ENCODE results near the gene UST. TPM values are rescaled to one million over a fixed set of nuclear protein-coding genes. Genes with fewer than 3 reads are reported as not detected.

Gene UST
- total and polyA plus RNA-seq, 4 donors, result 8.4 to 21.5 (median 14.1) TPM

DNA sequence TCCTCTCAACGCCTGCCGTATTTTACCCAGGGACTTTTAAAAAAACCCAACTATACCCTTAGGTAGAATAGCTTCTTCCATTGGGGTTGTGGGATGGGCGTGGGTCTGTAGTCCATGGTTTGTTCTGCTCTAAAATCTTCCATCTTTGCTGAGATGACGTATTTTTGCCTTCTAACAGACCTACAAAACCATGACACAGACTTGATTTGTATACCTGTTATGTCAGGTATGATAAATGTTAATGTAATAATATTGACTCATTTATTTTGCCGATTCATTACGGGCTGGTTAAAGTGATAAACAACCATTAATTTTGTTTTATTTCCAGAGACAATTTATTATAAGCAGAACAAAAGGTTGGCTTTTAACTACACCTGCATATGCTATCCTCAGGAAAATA, 48.7 kb downstream of the UST start:
- H3K4me1 ChIP-seq (ENCODE audit: control insufficient read depth in 1 of 2, insufficient read depth in 2 of 2, low read length in 2 of 2), result peaks cover 2 to 7% of the 10 kb centered on the region in 2 donors
- no peaks in the 10 kb centered on the region for H3K27me3 ChIP-seq (ENCODE audit: control insufficient read depth in 1 of 2, insufficient read depth in 2 of 2, low read length in 1 of 2)
- H3K9me3 ChIP-seq (ENCODE audit: control insufficient read depth, low read length), result no peaks in the 10 kb centered on the region
- H3K4me3 ChIP-seq (ENCODE audit: low read length in 2 of 2), result no peak overlapping the region
- no peaks in the 10 kb centered on the region for H3K36me3 ChIP-seq (ENCODE audit: control insufficient read depth in 1 of 2, insufficient read depth in 2 of 2, low read length in 1 of 2)
- ATAC-seq (ENCODE audit: low FRiP score), result no peak
- no peak overlapping the region for H3K27ac ChIP-seq (ENCODE audit: low read depth in 1 of 2, low read length in 2 of 2)
- intact Hi-C loops (cut with DNase I), result no loop called here
- WGBS, 2 donors, result 88 to 94% methylated on average over 6 of the region's 6 CpGs
- no peak for DNase-seq

DNA sequence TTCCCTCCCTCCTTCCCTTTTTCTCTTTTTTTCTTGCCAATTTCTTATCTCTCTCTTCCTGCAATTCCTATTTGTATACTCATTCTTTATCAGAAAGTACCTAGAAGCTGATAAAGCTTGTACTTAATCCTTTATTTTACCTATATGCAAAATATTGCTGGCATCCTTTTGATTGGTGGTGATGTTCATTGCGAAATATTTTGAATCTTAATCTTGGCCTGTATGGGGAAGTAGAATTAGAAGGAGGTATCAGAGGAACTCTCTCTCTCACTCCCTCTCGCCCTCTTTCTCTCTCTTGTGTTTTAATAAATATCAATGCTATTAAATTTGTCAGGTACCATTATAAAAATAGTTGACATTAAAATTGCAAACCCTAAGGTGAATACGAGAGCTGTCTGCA, 52.8 kb downstream of the UST start:
- Histone ChIP-seq H3K4me1 (ENCODE audit: control insufficient read depth in 1 of 2, insufficient read depth in 2 of 2, low read length in 2 of 2) (peaks cover 1 to 10% of the 10 kb centered on the region in 2 donors), H3K9me3 (ENCODE audit: control insufficient read depth, low read length) (no peaks in the 10 kb centered on the region), H3K27me3 (ENCODE audit: control insufficient read depth in 1 of 2, insufficient read depth in 2 of 2, low read length in 1 of 2) (no peaks in the 10 kb centered on the region), H3K4me3 (ENCODE audit: low read length in 2 of 2) (no peak overlapping the region), H3K27ac (ENCODE audit: low read depth in 1 of 2, low read length in 2 of 2) (no peak overlapping the region), H3K36me3 (ENCODE audit: control insufficient read depth in 1 of 2, insufficient read depth in 2 of 2, low read length in 1 of 2) (no peaks in the 10 kb centered on the region)
- intact Hi-C loops (cut with DNase I), result no loop called here
- ATAC-seq (ENCODE audit: low FRiP score) (no peak), DNase-seq (no peak)
- 89 to 94% methylated on average over 3 of the region's 3 CpGs for WGBS, 2 donors

DNA sequence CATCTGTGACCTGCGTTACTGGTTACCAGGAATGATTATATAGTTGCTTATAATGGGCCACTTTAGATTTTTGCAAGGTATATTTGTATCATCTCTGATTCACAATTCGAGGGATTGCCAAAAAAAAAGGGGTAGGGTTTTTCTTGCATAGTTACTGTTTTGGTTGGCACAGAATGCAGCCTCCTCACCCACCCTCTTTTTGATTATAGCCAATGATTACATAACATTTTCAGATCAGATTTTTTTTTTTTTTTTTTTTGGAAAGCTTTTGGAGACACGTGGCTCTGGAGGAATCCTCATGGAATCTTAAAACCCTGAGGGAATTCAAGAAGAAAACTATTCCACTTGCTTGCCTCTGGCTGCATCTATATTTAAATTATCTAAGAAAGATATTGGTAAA, 53.7 kb downstream of the UST start:
- peaks cover 1 to 10% of the 10 kb centered on the region in 2 donors for H3K4me1 ChIP-seq (ENCODE audit: control insufficient read depth in 1 of 2, insufficient read depth in 2 of 2, low read length in 2 of 2)
- H3K36me3 ChIP-seq (ENCODE audit: control insufficient read depth in 1 of 2, insufficient read depth in 2 of 2, low read length in 1 of 2), result no peaks in the 10 kb centered on the region
- H3K4me3 ChIP-seq (ENCODE audit: low read length in 2 of 2), result no peak overlapping the region
- intact Hi-C loops (cut with DNase I), result no loop called here
- no peaks in the 10 kb centered on the region for H3K27me3 ChIP-seq (ENCODE audit: control insufficient read depth in 1 of 2, insufficient read depth in 2 of 2, low read length in 1 of 2)
- H3K27ac ChIP-seq (ENCODE audit: low read depth in 1 of 2, low read length in 2 of 2), result no peak overlapping the region
- ATAC-seq (ENCODE audit: low FRiP score) (no peak), DNase-seq (no peak)
- no peaks in the 10 kb centered on the region for H3K9me3 ChIP-seq (ENCODE audit: control insufficient read depth, low read length)
- WGBS, 2 donors, result 2 to 8% methylated on average over 3 of the region's 3 CpGs

DNA sequence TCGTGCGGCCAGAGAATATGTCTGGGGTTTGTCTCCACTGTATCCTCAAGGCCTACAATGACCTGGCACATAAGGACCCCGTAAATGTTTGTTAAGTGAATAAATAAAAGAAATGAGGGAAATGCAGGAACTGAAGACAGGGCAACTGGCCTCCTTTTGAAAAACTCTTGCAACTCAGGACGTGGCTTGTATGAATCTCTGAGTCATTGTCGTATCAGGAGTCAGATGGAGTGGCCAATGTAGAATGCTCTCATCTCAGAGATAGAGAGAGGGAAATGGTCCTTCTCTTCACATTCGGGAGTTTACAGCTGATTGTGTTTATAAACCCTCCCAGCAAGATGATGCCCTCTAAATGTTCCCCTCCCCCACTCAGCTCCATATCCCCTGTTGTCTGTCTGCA, 57.1 kb downstream of the UST start:
- 84 to 85% methylated on average over 6 of the region's 6 CpGs for WGBS, 2 donors
- intact Hi-C loops (cut with DNase I), result no loop called here
- Histone ChIP-seq H3K27me3 (ENCODE audit: control insufficient read depth in 1 of 2, insufficient read depth in 2 of 2, low read length in 1 of 2) (no peaks in the 10 kb centered on the region), H3K4me3 (ENCODE audit: low read length in 2 of 2) (no peak overlapping the region), H3K4me1 (ENCODE audit: control insufficient read depth in 1 of 2, insufficient read depth in 2 of 2, low read length in 2 of 2) (peaks cover 1 to 10% of the 10 kb centered on the region in 2 donors), H3K27ac (ENCODE audit: low read depth in 1 of 2, low read length in 2 of 2) (no peak overlapping the region), H3K36me3 (ENCODE audit: control insufficient read depth in 1 of 2, insufficient read depth in 2 of 2, low read length in 1 of 2) (no peaks in the 10 kb centered on the region), H3K9me3 (ENCODE audit: control insufficient read depth, low read length) (no peaks in the 10 kb centered on the region)
- ATAC-seq (ENCODE audit: low FRiP score), result no peak
- no peak for DNase-seq

DNA sequence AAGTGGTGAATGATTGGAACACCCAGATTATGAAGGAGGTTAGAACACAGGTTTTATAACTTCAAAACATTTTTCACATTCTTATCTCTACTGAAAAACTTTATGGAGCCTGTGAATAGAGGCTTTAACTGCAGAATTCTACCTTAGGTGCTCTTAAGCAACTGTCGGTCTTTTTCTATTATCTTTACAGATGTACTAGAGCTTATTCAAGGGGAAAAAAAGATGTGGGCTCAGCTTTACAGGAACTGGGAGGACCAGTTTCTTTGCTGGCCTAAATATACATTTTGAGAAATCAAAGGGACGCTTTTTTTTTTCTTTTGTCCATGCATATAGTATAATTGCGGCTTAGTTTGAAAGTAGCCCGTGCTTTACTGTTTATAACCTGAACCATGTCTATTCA, 58.9 kb downstream of the UST start:
- Histone ChIP-seq H3K27me3 (ENCODE audit: control insufficient read depth in 1 of 2, insufficient read depth in 2 of 2, low read length in 1 of 2) (no peaks in the 10 kb centered on the region), H3K36me3 (ENCODE audit: control insufficient read depth in 1 of 2, insufficient read depth in 2 of 2, low read length in 1 of 2) (no peaks in the 10 kb centered on the region), H3K9me3 (ENCODE audit: control insufficient read depth, low read length) (no peaks in the 10 kb centered on the region), H3K4me3 (ENCODE audit: low read length in 2 of 2) (no peak overlapping the region), H3K4me1 (ENCODE audit: control insufficient read depth in 1 of 2, insufficient read depth in 2 of 2, low read length in 2 of 2) (peaks cover 1 to 2% of the 10 kb centered on the region in 2 donors), H3K27ac (ENCODE audit: low read depth in 1 of 2, low read length in 2 of 2) (no peak overlapping the region)
- DNase-seq, result no peak
- WGBS, 2 donors, result 86 to 89% methylated on average over 4 of the region's 4 CpGs
- intact Hi-C loops (cut with DNase I), result no loop called here
- no peak for ATAC-seq (ENCODE audit: low FRiP score)

DNA sequence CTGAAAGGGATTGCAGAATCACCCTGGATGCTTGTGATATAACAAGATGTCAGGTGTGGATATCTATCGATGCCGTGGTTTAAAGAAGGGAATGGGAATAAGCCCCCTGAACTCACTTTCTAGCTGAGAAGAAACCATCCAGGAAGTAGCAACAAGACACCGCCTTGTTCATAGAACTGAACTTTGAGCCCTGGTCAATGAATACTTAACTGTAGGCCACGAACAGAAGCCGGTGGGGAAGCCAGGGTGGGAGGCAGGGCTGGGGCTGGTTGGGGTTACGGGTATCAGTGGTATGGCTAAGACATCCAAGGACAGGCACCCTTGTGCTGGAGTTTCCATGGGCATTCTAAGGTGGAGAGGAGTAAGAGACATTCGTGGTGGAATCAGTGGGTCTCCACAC, 61.0 kb downstream of the UST start:
- WGBS, 2 donors, result 95 to 97% methylated on average over 7 of the region's 7 CpGs
- H3K27ac ChIP-seq (ENCODE audit: low read depth in 1 of 2, low read length in 2 of 2), result no peak overlapping the region
- no peak overlapping the region for H3K4me3 ChIP-seq (ENCODE audit: low read length in 2 of 2)
- no peaks in the 10 kb centered on the region for H3K36me3 ChIP-seq (ENCODE audit: control insufficient read depth in 1 of 2, insufficient read depth in 2 of 2, low read length in 1 of 2)
- no peak for ATAC-seq (ENCODE audit: low FRiP score)
- H3K4me1 ChIP-seq (ENCODE audit: control insufficient read depth in 1 of 2, insufficient read depth in 2 of 2, low read length in 2 of 2), result no peaks in the 10 kb centered on the region
- intact Hi-C loops (cut with DNase I), result no loop called here
- H3K27me3 ChIP-seq (ENCODE audit: control insufficient read depth in 1 of 2, insufficient read depth in 2 of 2, low read length in 1 of 2), result no peaks in the 10 kb centered on the region
- DNase-seq, result no peak
- no peaks in the 10 kb centered on the region for H3K9me3 ChIP-seq (ENCODE audit: control insufficient read depth, low read length)

DNA sequence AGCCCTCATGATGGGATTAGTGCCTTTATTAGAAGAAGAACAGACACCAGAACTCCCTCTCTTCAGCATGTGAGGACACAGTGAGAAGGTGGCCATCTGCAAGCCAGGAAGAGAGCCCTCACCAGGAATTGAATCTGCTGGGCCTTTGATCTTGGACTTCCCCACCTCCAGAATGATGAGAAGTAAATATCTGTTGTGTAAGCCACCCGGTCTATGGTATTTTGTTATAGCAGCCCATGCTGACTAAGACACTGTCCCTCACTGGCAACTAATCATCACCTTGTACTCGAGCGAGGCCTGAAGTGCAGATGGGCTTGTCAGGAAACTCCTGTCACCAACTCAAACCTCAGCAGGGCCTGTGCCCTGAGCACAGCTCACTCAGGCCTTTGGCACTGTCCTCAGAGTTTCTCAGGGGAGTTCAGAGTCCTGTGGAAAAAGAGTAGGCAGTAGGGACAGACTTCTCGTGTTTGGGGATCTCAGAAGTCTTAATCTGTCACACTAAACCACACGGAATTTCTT, 62.0 kb downstream of the UST start:
- intact Hi-C loops (cut with DNase I), result no loop called here
- no peaks in the 10 kb centered on the region for H3K9me3 ChIP-seq (ENCODE audit: control insufficient read depth, low read length)
- H3K27me3 ChIP-seq (ENCODE audit: control insufficient read depth in 1 of 2, insufficient read depth in 2 of 2, low read length in 1 of 2), result no peaks in the 10 kb centered on the region
- no peak overlapping the region for H3K4me3 ChIP-seq (ENCODE audit: low read length in 2 of 2)
- no peak for ATAC-seq (ENCODE audit: low FRiP score)
- no peak for DNase-seq
- no peaks in the 10 kb centered on the region for H3K4me1 ChIP-seq (ENCODE audit: control insufficient read depth in 1 of 2, insufficient read depth in 2 of 2, low read length in 2 of 2)
- no peak overlapping the region for H3K27ac ChIP-seq (ENCODE audit: low read depth in 1 of 2, low read length in 2 of 2)
- 68 to 75% methylated on average over 5 of the region's 5 CpGs for WGBS, 2 donors
- no peaks in the 10 kb centered on the region for H3K36me3 ChIP-seq (ENCODE audit: control insufficient read depth in 1 of 2, insufficient read depth in 2 of 2, low read length in 1 of 2)

DNA sequence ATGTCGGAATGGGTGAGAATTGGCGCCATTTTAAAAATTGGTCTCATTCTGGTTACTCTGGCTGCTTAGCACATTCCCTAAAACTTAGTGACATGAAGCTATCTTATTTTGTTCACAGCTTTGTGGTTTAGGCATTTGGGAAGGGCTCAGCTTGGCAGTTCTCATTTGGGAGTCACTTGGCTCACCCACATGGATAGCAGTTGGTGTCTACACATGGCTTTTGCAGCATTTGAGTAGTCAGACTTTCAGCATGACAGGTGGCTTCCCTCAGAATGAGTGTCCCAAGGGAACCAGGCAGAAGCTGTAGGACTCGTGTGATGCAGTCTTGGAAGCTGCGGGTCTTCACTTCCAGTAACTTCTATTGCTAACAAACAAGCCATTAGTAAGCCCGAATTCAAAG, 64.6 kb downstream of the UST start:
- intact Hi-C loops (cut with DNase I), result no loop called here
- H3K27me3 ChIP-seq (ENCODE audit: control insufficient read depth in 1 of 2, insufficient read depth in 2 of 2, low read length in 1 of 2), result no peaks in the 10 kb centered on the region
- WGBS, 2 donors, result 88 to 92% methylated on average over 5 of the region's 5 CpGs
- H3K9me3 ChIP-seq (ENCODE audit: control insufficient read depth, low read length), result no peaks in the 10 kb centered on the region
- no peak for DNase-seq
- no peaks in the 10 kb centered on the region for H3K4me1 ChIP-seq (ENCODE audit: control insufficient read depth in 1 of 2, insufficient read depth in 2 of 2, low read length in 2 of 2)
- no peak for ATAC-seq (ENCODE audit: low FRiP score)
- no peaks in the 10 kb centered on the region for H3K36me3 ChIP-seq (ENCODE audit: control insufficient read depth in 1 of 2, insufficient read depth in 2 of 2, low read length in 1 of 2)
- no peak overlapping the region for H3K27ac ChIP-seq (ENCODE audit: low read depth in 1 of 2, low read length in 2 of 2)
- no peak overlapping the region for H3K4me3 ChIP-seq (ENCODE audit: low read length in 2 of 2)

DNA sequence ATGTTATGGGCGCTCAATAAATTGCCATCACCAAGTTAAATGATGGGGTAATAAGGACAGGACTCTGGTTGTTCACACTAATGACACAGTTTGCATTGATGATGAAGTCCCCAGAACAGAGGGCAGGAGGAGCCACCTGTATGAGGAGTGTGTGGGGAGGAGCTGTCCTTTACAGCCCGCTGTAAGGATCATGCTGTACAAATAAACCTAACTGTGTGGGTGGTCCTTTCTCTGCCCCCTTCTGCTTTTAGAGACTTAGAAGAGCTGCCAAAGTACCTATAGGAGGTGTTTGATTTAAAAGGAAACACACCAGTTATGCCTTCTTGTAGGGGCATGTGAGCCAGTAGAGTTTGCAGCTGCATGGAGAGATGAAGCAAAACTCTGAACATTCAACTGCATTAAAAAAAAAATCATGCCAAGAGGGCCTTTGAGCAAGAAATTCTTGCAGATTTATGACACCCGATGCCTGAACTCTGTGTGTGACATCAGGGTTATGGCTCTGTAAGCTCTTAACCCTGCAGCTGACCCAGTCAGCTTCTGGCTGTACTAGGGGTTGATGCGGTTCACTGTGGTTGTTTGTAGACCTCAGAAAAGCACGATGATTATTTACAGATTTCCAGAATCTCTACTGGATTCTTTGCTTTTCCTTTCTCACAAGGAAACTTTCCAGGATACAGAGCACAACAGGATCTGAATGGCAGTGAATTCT, 67.4 kb downstream of the UST start:
- 58 to 63% methylated on average over 5 of the region's 5 CpGs for WGBS, 2 donors
- ATAC-seq (ENCODE audit: low FRiP score) (no peak), DNase-seq (no peak)
- H3K4me3 ChIP-seq (ENCODE audit: low read length in 2 of 2), result no peak overlapping the region
- H3K9me3 ChIP-seq (ENCODE audit: control insufficient read depth, low read length), result no peaks in the 10 kb centered on the region
- H3K27ac ChIP-seq (ENCODE audit: low read depth in 1 of 2, low read length in 2 of 2), result no peak overlapping the region
- intact Hi-C loops (cut with DNase I), result no loop called here
- H3K4me1 ChIP-seq (ENCODE audit: control insufficient read depth in 1 of 2, insufficient read depth in 2 of 2, low read length in 2 of 2), result peaks cover 0 to 5% of the 10 kb centered on the region in 2 donors
- no peaks in the 10 kb centered on the region for H3K36me3 ChIP-seq (ENCODE audit: control insufficient read depth in 1 of 2, insufficient read depth in 2 of 2, low read length in 1 of 2)
- no peaks in the 10 kb centered on the region for H3K27me3 ChIP-seq (ENCODE audit: control insufficient read depth in 1 of 2, insufficient read depth in 2 of 2, low read length in 1 of 2)

All from aorta (tissue), 5 donors.